ENCODE results near the gene C19orf38. TPM values are rescaled to one million over a fixed set of nuclear protein-coding genes. Genes with fewer than 3 reads are reported as not detected.

The C19orf38 gene
- total and polyA plus RNA-seq, 2 experiments from 2014 or later: 0.45 TPM; not detected in 1

DNA sequence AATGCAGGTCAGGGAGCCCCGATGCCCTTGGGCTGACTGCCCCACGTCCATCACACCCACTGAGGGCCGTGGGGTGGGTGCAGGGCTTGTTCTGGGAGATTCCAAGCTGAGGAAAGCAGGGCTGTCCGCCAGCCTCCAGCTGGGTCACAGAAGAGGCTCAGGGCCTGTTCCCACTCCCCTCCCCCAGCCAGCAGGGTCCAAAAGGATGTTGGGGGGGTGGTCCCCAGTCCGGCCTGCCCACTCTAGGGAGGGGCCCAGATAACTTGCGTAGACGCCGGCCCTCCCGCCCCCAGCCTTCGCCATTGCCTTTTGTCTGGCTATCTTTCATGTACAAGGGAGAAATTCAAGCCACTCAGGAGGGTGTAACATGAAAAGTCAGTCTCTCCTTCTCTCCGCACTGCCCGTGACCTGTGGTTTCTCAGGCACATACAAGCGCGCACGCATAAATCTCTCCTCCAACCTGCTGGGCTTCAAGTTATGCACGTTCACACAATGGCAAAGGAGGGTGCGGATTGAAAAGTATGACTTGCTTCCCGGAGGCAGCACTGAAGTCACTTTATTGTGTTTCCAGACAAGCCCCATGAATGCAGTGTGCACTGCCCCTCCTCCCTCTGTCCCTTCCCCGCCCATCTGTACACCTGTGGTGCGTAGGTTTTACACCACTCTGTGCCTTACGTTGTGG lies 43.3 kb downstream of the C19orf38 start:
- Histone ChIP-seq H3K27me3 (ENCODE audit: insufficient read depth) (no peaks in the 10 kb centered on the region), H3K9me2 (ENCODE audit: insufficient read depth) (no peaks in the 10 kb centered on the region), H3K4me2 (peak overlapping the region; percentile 66), H3F3A (replicated peaks; ENCODE audit: low read depth) (peaks cover 28% of the 10 kb centered on the region), H3K4me3 (peak overlapping the region; percentile 13; the same call in 1 of the 2 replicates), H3K36me3 (ENCODE audit: insufficient read depth) (no peaks in the 10 kb centered on the region), H3K4me1 (ENCODE audit: insufficient read depth) (peaks cover 73% of the 10 kb centered on the region), H3K79me2 (replicated peaks; ENCODE audit: insufficient read depth) (peaks cover 89% of the 10 kb centered on the region), H3K27ac (ENCODE audit: low read depth) (peak overlapping the region; percentile 90), H2AFZ (no peak overlapping the region), H4K20me1 (replicated peaks; ENCODE audit: insufficient read depth) (peaks cover 8% of the 10 kb centered on the region)
- Mint-ChIP-seq H3K27ac (peak overlapping the region; percentile 77), H3K4me1 (peaks cover 67% of the 10 kb centered on the region), H3K36me3 (ENCODE audit: low read depth) (no peaks in the 10 kb centered on the region), H3K4me3 (peak overlapping the region; percentile 20; the same call in 1 of the 3 replicates), H3K9me3 (no peaks in the 10 kb centered on the region), H3K27me3 (ENCODE audit: insufficient read depth, low read depth, poor library complexity) (peaks cover 11% of the 10 kb centered on the region)
- no peak for ATAC-seq
- TF ChIP-seq, protein P1, sequence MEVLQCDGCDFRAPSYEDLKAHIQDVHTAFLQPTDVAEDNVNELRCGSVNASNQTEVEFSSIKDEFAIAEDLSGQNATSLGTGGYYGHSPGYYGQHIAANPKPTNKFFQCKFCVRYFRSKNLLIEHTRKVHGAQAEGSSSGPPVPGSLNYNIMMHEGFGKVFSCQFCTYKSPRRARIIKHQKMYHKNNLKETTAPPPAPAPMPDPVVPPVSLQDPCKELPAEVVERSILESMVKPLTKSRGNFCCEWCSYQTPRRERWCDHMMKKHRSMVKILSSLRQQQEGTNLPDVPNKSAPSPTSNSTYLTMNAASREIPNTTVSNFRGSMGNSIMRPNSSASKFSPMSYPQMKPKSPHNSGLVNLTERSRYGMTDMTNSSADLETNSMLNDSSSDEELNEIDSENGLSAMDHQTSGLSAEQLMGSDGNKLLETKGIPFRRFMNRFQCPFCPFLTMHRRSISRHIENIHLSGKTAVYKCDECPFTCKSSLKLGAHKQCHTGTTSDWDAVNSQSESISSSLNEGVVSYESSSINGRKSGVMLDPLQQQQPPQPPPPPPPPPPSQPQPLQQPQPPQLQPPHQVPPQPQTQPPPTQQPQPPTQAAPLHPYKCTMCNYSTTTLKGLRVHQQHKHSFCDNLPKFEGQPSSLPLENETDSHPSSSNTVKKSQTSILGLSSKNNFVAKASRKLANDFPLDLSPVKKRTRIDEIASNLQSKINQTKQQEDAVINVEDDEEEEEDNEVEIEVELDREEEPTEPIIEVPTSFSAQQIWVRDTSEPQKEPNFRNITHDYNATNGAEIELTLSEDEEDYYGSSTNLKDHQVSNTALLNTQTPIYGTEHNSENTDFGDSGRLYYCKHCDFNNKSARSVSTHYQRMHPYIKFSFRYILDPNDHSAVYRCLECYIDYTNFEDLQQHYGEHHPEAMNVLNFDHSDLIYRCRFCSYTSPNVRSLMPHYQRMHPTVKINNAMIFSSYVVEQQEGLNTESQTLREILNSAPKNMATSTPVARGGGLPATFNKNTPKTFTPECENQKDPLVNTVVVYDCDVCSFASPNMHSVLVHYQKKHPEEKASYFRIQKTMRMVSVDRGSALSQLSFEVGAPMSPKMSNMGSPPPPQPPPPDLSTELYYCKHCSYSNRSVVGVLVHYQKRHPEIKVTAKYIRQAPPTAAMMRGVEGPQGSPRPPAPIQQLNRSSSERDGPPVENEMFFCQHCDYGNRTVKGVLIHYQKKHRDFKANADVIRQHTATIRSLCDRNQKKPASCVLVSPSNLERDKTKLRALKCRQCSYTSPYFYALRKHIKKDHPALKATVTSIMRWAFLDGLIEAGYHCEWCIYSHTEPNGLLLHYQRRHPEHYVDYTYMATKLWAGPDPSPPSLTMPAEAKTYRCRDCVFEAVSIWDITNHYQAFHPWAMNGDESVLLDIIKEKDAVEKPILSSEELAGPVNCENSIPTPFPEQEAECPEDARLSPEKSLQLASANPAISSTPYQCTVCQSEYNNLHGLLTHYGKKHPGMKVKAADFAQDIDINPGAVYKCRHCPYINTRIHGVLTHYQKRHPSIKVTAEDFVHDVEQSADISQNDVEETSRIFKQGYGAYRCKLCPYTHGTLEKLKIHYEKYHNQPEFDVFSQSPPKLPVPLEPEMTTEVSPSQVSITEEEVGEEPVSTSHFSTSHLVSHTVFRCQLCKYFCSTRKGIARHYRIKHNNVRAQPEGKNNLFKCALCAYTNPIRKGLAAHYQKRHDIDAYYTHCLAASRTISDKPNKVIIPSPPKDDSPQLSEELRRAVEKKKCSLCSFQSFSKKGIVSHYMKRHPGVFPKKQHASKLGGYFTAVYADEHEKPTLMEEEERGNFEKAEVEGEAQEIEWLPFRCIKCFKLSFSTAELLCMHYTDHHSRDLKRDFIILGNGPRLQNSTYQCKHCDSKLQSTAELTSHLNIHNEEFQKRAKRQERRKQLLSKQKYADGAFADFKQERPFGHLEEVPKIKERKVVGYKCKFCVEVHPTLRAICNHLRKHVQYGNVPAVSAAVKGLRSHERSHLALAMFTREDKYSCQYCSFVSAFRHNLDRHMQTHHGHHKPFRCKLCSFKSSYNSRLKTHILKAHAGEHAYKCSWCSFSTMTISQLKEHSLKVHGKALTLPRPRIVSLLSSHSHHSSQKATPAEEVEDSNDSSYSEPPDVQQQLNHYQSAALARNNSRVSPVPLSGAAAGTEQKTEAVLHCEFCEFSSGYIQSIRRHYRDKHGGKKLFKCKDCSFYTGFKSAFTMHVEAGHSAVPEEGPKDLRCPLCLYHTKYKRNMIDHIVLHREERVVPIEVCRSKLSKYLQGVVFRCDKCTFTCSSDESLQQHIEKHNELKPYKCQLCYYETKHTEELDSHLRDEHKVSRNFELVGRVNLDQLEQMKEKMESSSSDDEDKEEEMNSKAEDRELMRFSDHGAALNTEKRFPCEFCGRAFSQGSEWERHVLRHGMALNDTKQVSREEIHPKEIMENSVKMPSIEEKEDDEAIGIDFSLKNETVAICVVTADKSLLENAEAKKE (CRISPR knock-in tag; IDR thresholded peaks at IDR 0.05): no peak
- no peak for TF ChIP-seq EZH2 (IDR thresholded peaks at IDR 0.05; ENCODE audit: low read depth, unreplicated experiment)
- no peak for TF ChIP-seq ZNF331 (CRISPR knock-in tag; IDR thresholded peaks at IDR 0.05; ENCODE audit: low read depth)
- TF ChIP-seq REST (IDR thresholded peaks at IDR 0.05; ENCODE audit: unreplicated experiment): no peak
- no peak for TF ChIP-seq POLR2AphosphoS5 (IDR thresholded peaks at IDR 0.05; ENCODE audit: low read depth)
- TF ChIP-seq JUNB (IDR thresholded peaks at IDR 0.05; ENCODE audit: unreplicated experiment): no peak
- TF ChIP-seq CREB1 (CRISPR knock-in tag; IDR thresholded peaks at IDR 0.05; ENCODE audit: low read depth): no peak
- no peak for TF ChIP-seq EZH2phosphoT487 (IDR thresholded peaks at IDR 0.05; ENCODE audit: unreplicated experiment)
- TF ChIP-seq, protein P2, sequence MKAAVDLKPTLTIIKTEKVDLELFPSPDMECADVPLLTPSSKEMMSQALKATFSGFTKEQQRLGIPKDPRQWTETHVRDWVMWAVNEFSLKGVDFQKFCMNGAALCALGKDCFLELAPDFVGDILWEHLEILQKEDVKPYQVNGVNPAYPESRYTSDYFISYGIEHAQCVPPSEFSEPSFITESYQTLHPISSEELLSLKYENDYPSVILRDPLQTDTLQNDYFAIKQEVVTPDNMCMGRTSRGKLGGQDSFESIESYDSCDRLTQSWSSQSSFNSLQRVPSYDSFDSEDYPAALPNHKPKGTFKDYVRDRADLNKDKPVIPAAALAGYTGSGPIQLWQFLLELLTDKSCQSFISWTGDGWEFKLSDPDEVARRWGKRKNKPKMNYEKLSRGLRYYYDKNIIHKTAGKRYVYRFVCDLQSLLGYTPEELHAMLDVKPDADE (IDR thresholded peaks at IDR 0.05): no peak
- no peak for TF ChIP-seq NANOG (IDR thresholded peaks at IDR 0.05; ENCODE audit: borderline replicate concordance)
- TF ChIP-seq CTCF (conservative IDR thresholded peaks at IDR 0.05; ENCODE audit: low read depth in 2 of 2): no peak
- no peak for TF ChIP-seq STAT1 (IDR thresholded peaks at IDR 0.05; ENCODE audit: unreplicated experiment)
- DNase-seq (ENCODE audit: low spot score): peak; percentile 51
